CD14-positive monocyte (primary cell): ENCODE data around the gene R3HDM4. TPM values are rescaled to one million over a fixed set of nuclear protein-coding genes. Genes with fewer than 3 reads are reported as not detected.
A peak's percentile ranks its signal among the peaks of the same experiment; 100 is the strongest.

Experiments used
- DNase-seq, 3 donors: peaks; one replicate each; pipeline ENCODE4 v3.0.0-alpha.2; 2011 to 2022
- H2AFZ ChIP-seq: 2 replicates; pipeline ENCODE4 v1.6.0; 2012; ENCODE audit warnings: mild to moderate bottlenecking, low read depth, low read length, inconsistent platforms; ENCODE audit not compliant: insufficient read depth, poor library complexity, severe bottlenecking
- H3K27ac ChIP-seq, 2 donors: 1 replicate in 1 of 2; 2 replicates in 1 of 2; pipeline ENCODE4 v1.5.1; 2012 to 2013; ENCODE audit warnings: low read length in 2 of 2, control low read depth in 1 of 2, inconsistent platforms in 1 of 2, low read depth in 1 of 2, mild to moderate bottlenecking in 1 of 2
- H3K27me3 ChIP-seq, 2 donors: one replicate each; pipeline versions ENCODE4 v1.6.0 to v1.6.1; 2011 to 2013; ENCODE audit warnings: low read length in 2 of 2; ENCODE audit not compliant: control insufficient read depth in 2 of 2, insufficient read depth in 2 of 2
- H3K36me3 ChIP-seq, 2 donors: replicated peaks in 1 of 2; 1 replicate in 1 of 2; 2 replicates in 1 of 2; pipeline versions ENCODE4 v1.5.1 to v1.6.1; 2012 to 2013; ENCODE audit warnings: low read length in 2 of 2, control low read depth in 1 of 2, inconsistent platforms in 1 of 2, mild to moderate bottlenecking in 1 of 2; ENCODE audit not compliant: insufficient read depth in 2 of 2, control insufficient read depth in 1 of 2
- H3K4me1 ChIP-seq, 2 donors: 1 replicate in 1 of 2; 2 replicates in 1 of 2; pipeline versions ENCODE4 v1.5.1 to v1.6.1; 2012 to 2013; ENCODE audit warnings: low read length in 2 of 2, control low read depth in 1 of 2, inconsistent platforms in 1 of 2, mild to moderate bottlenecking in 1 of 2, moderate library complexity in 1 of 2; ENCODE audit not compliant: insufficient read depth in 2 of 2, control insufficient read depth in 1 of 2
- H3K4me2 ChIP-seq: replicated peaks from 2 replicates; pipeline ENCODE3; 2012; ENCODE audit warnings: low read length, moderate library complexity, mild to moderate bottlenecking; ENCODE audit not compliant: poor library complexity, severe bottlenecking; ENCODE audit errors: extremely low read depth
- H3K4me3 ChIP-seq, 3 experiments: fragments of 200-600 bp in 1 of 3; sonication (generic) in 1 of 3; replicated peaks in 1 of 3; 1 replicate in 2 of 3; 2 replicates in 1 of 3; pipeline ENCODE4 v1.5.1; 2011 to 2013; ENCODE audit warnings: low read length in 3 of 3, mild to moderate bottlenecking in 3 of 3, control low read depth in 2 of 3, low read depth in 2 of 3, inconsistent platforms in 1 of 3, moderate library complexity in 1 of 3
- H3K79me2 ChIP-seq: 2 replicates; pipeline ENCODE4 v1.6.0; 2012; ENCODE audit warnings: mild to moderate bottlenecking, control low read depth, inconsistent platforms, low read length, moderate library complexity; ENCODE audit not compliant: insufficient read depth
- H3K9ac ChIP-seq: 2 replicates; pipeline ENCODE4 v1.6.0; 2017; ENCODE audit warnings: low read length, mild to moderate bottlenecking; ENCODE audit not compliant: insufficient read depth, poor library complexity, severe bottlenecking
- H3K9me3 ChIP-seq, 2 donors: replicated peaks in 1 of 2; 1 replicate in 1 of 2; 2 replicates in 1 of 2; pipeline versions ENCODE4 v1.5.1 to v1.6.1; 2012 to 2013; ENCODE audit warnings: low read length in 2 of 2, control low read depth in 1 of 2; ENCODE audit not compliant: control insufficient read depth in 1 of 2, insufficient read depth in 1 of 2
- H4K20me1 ChIP-seq: 2 replicates; pipeline ENCODE4 v1.6.0; 2012; ENCODE audit warnings: mild to moderate bottlenecking, low read length, control low read depth, moderate library complexity; ENCODE audit not compliant: insufficient read depth
- H3K27ac Mint-ChIP-seq, 7 donors: one replicate each; pipeline ENCODE4 v1.8.0; 2020; ENCODE audit warnings: mild to moderate bottlenecking in 7 of 7, mixed read lengths in 7 of 7, moderate library complexity in 6 of 7, inconsistent platforms in 2 of 7
- H3K27me3 Mint-ChIP-seq, 3 donors: one replicate each; pipeline ENCODE4 v1.8.0; 2021 to 2022; ENCODE audit warnings: low read depth in 3 of 3, mild to moderate bottlenecking in 3 of 3, mixed read lengths in 3 of 3, moderate library complexity in 3 of 3, inconsistent platforms in 1 of 3
- H3K36me3 Mint-ChIP-seq, 2 donors: one replicate each; pipeline ENCODE4 v1.8.0; 2020; ENCODE audit warnings: mixed read lengths in 2 of 2, inconsistent platforms in 1 of 2, mild to moderate bottlenecking in 1 of 2
- H3K4me1 Mint-ChIP-seq: one replicate; pipeline ENCODE4 v1.8.0; 2020; ENCODE audit warnings: mild to moderate bottlenecking, mixed read lengths
- H3K4me3 Mint-ChIP-seq, 2 donors: one replicate each; pipeline ENCODE4 v1.8.0; 2020; ENCODE audit warnings: mild to moderate bottlenecking in 2 of 2, mixed read lengths in 2 of 2, moderate library complexity in 1 of 2
- H3K9me3 Mint-ChIP-seq, 7 donors: one replicate each; pipeline ENCODE4 v1.8.0; 2020 to 2022; ENCODE audit warnings: mixed read lengths in 7 of 7, mild to moderate bottlenecking in 6 of 7, moderate library complexity in 6 of 7, inconsistent platforms in 2 of 7
- WGBS: methylation state at CpG from one replicate; pipeline ENCODE4 v1.1.5; 2013; ENCODE audit warnings: missing lambda C conversion rate; ENCODE audit not compliant: insufficient coverage; 5-methylcytosine and 5-hydroxymethylcytosine counted together
- intact Hi-C, 2 donors: fragments of 100-400 bp; cut with micrococcal nuclease; formaldehyde crosslinking; loops; one replicate each; pipeline versions ENCODE4 v1.15.0 to v1.15.1; 2023
- polyA plus RNA-seq, 3 donors: library from polyadenylated mRNA; depleted of rRNA in 1 of 3; unstranded in 2 of 3; stranded (reverse) in 1 of 3; fragments of 300-500 nt in 2 of 3; fragments of >200 nt in 1 of 3; fragmentation: Illumina TruSeq in 2 of 3; gene quantifications; 1 replicate in 2 of 3; 2 replicates in 1 of 3; pipeline ENCODE4 v1.2.3, GENCODE V29; 2012 to 2021
- TF ChIP-seq, protein P1 (sequence below): fragments of 200-600 bp; IDR thresholded peaks from one replicate; pipeline ENCODE4 v1.8.0; 2022; ENCODE audit warnings: antibody characterized with exemption, mild to moderate bottlenecking

The R3HDM4 gene
- polyA plus RNA-seq, 3 donors: 70.8 to 99.9 (median 78.7) TPM

DNA sequence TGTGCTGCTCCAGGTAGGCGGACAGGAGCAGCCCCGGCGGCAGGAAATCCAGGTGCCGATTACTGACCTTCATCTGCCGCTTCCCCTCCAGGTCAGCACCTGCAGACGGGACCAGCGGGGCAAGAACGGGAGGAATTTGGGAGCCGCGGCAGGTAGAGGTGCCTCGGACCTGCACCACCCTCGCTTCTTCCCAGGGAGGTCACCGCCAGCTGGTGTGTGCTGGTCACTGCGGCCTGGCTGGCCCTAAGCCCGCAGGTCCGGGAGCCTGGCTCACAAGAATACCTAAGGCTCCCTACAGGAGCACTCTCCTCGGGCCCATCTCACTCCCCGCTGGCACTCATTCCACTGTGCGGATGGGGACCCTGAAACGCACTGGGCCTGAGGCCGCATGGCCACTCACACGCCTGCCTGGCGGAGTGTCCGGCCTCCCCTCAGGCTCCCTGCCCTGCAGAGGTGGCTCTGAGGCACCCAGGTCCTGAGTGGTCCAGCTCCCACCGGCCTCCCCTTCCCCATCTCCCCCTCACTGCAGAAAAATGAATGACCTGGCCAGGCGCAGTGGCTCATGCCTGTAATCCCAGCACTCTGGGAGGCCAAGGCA, 15.5 kb downstream of the R3HDM4 start:
- no peak overlapping the region for H2AFZ ChIP-seq
- no peaks in the 10 kb centered on the region for H3K9me3 ChIP-seq
- no peak overlapping the region for H3K4me2 ChIP-seq
- Mint-ChIP-seq H3K9me3 (no peaks in the 10 kb centered on the region), H3K27me3 (peaks cover 0 to 3% (median 2%) of the 10 kb centered on the region in 3 donors), H3K27ac (peak overlapping the region in 1 of 7 donors; percentile 56), H3K4me1 (peaks cover 13% of the 10 kb centered on the region), H3K4me3 (no peak overlapping the region), H3K36me3 (peaks cover 32 to 54% of the 10 kb centered on the region in 2 donors)
- H4K20me1 ChIP-seq: peaks cover 58% of the 10 kb centered on the region
- H3K4me3 ChIP-seq: no peak overlapping the region
- no peak overlapping the region for H3K9ac ChIP-seq
- peaks cover 6 to 11% of the 10 kb centered on the region in 2 donors for H3K4me1 ChIP-seq
- TF ChIP-seq, protein P1, sequence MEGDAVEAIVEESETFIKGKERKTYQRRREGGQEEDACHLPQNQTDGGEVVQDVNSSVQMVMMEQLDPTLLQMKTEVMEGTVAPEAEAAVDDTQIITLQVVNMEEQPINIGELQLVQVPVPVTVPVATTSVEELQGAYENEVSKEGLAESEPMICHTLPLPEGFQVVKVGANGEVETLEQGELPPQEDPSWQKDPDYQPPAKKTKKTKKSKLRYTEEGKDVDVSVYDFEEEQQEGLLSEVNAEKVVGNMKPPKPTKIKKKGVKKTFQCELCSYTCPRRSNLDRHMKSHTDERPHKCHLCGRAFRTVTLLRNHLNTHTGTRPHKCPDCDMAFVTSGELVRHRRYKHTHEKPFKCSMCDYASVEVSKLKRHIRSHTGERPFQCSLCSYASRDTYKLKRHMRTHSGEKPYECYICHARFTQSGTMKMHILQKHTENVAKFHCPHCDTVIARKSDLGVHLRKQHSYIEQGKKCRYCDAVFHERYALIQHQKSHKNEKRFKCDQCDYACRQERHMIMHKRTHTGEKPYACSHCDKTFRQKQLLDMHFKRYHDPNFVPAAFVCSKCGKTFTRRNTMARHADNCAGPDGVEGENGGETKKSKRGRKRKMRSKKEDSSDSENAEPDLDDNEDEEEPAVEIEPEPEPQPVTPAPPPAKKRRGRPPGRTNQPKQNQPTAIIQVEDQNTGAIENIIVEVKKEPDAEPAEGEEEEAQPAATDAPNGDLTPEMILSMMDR: peak; percentile 29
- no peak for DNase-seq
- peaks cover 3% of the 10 kb centered on the region for H3K79me2 ChIP-seq
- peaks cover 33 to 49% of the 10 kb centered on the region in 2 donors for H3K36me3 ChIP-seq
- intact Hi-C loops: no loop called here
- no peaks in the 10 kb centered on the region for H3K27me3 ChIP-seq
- WGBS: 98% methylated on average over 25 of the region's 26 CpGs
- H3K27ac ChIP-seq: no peak overlapping the region

DNA sequence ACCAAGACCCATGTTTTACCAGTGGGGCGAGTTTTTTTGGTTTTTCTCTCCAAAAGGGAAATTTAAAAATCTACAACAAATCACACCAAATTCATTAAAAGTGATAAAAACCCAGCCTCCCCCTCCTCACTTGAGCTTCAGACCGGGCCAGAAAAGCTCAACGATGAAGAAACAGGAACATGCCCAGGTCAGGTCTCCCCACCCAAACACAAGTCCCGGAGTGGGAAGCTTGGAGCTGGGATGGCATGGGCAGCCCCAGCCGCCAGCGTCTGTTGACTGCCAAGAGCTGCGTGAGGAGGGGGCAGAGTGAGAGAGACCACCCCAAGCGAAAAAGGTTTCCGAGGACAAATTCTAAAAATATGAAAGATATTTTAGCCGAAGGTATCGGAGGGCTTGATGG, 16.0 kb downstream of the R3HDM4 start:
- Histone ChIP-seq H3K36me3 (peaks cover 33 to 47% of the 10 kb centered on the region in 2 donors), H3K9ac (no peak overlapping the region), H3K79me2 (peaks cover 6% of the 10 kb centered on the region), H4K20me1 (peaks cover 52% of the 10 kb centered on the region), H2AFZ (no peak overlapping the region), H3K27ac (no peak overlapping the region), H3K27me3 (no peaks in the 10 kb centered on the region), H3K9me3 (no peaks in the 10 kb centered on the region), H3K4me1 (peaks cover 11 to 16% of the 10 kb centered on the region in 2 donors), H3K4me2 (no peak overlapping the region), H3K4me3 (no peak overlapping the region)
- peaks cover 16% of the 10 kb centered on the region for H3K4me1 Mint-ChIP-seq
- H3K36me3 Mint-ChIP-seq: peaks cover 30 to 48% of the 10 kb centered on the region in 2 donors
- intact Hi-C loops: no loop called here
- H3K27me3 Mint-ChIP-seq: peaks cover 0 to 3% (median 2%) of the 10 kb centered on the region in 3 donors
- H3K4me3 Mint-ChIP-seq: no peak overlapping the region
- peak overlapping the region in 1 of 7 donors; percentile 56 for H3K27ac Mint-ChIP-seq
- no peaks in the 10 kb centered on the region for H3K9me3 Mint-ChIP-seq
- no peak for DNase-seq
- 80% methylated on average over 9 of the region's 11 CpGs for WGBS
- TF ChIP-seq, protein P1: no peak
